ENCODE measurements around the gene IMPA2.

IMPA2 gene

DNA sequence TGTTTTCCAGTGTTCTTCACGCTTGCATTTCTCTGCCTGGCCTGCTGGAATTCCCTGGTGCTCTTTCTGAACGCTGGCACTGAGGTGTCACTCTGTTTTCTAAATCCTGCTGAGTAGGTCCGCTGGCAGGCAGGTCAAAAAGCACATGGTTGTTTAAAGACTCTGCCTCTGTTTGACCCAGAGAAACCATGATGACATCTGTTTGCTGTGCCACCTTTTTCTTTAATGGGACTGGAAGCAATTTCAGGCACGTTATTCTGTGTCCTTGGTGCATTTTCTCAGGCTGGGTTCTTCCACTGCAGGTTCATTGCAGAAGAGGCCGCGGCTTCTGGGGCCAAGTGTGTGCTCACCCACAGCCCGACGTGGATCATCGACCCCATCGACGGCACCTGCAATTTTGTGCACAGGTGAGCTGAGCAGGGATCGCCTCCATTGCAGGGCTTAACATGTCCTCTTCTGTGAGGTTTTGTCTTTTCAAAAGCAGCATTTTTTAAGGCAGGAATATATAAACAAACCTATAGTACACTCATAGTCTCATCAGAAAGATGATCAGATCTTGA lies 28.4 kb downstream of the IMPA2 start:
- no peak for DNase-seq

- DNase-seq = no peak
Observed at GRCh38 chr18:12010187-12010802, 29.0 kb downstream of the IMPA2 start.

- DNase-seq = no peak
Observed at GRCh38 chr18:12011199-12011956, 30.1 kb downstream of the IMPA2 start.

DNA sequence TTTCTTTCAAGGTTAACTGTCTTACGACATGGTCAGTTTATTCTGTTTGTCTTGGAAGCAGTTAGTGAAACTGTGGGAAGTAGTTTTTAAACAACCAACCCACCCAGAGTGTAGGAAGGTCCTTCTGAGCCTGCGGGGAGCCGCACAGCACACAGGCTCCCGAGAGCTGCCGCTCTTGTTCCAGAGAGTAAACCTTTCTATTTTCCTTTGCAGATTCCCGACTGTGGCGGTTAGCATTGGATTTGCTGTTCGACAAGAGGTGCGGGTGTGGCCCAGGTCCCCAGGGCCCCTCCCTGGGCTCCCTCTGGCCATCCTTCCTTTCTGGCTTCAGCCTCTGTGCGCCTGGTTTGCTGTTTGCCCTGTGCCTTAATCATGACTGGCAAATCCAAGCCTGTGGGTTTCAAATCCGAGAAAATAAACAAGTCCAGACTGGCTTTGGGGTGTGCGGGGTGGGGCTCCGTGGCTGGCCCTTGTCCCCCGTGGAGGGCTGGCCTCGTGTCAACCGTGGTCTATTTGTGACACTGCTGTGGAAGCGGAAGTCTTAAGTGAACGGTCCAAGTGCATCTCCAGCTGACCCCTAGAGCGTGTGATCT lies 30.7 kb downstream of the IMPA2 start:
- no peak for DNase-seq

GRCh38 chr18:12012697-12013096 lies 31.4 kb downstream of the IMPA2 start:
- DNase-seq = no peak

DNA sequence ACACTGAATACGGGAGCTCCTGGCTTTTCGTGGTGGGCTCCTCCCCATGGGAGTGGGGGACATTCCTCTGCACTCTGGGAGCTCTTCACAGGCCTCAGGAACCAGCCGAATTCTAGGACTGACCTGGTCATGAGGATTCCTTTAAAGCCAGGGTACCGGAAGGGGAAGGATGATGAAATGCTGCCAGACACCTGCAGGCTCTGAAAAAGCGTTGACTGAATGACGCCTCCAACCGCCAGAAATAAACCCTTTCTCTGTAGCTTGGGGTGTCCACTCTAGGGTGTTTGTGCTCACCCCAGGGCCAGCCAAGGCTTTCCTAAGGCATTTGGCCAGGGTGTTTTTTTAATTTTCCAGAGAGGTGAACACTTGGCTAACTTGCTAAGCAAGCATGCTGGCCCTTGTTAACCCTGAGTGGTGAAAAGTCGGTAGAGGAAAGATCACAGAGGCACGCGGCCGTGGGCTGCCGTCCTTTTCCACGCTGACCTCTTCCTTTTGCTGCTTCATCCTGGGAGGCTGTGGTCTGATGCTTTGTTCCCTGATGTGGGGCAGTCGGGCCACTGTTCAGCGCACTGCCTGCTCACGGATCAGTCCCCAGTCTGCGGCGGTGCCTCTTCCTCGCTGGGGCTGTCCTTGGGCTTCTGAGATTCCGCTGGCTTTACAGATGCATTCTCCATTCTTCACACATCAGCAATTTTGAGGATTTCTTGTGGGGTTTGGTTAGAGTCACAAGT lies 32.0 kb downstream of the IMPA2 start:
- no peak for DNase-seq

- no peak for DNase-seq
Observed at GRCh38 chr18:12014086-12014485, 32.8 kb downstream of the IMPA2 start.

- no peak for DNase-seq
Observed at GRCh38 chr18:12014521-12015415, 33.5 kb downstream of the IMPA2 start.

GRCh38 chr18:12015416-12016062 lies 34.2 kb downstream of the IMPA2 start:
- DNase-seq = no peak

- no peak for DNase-seq
Observed at GRCh38 chr18:12017081-12017480, 35.8 kb downstream of the IMPA2 start.

- no peak for DNase-seq
Observed at GRCh38 chr18:12018861-12019260, 37.6 kb downstream of the IMPA2 start.

DNA sequence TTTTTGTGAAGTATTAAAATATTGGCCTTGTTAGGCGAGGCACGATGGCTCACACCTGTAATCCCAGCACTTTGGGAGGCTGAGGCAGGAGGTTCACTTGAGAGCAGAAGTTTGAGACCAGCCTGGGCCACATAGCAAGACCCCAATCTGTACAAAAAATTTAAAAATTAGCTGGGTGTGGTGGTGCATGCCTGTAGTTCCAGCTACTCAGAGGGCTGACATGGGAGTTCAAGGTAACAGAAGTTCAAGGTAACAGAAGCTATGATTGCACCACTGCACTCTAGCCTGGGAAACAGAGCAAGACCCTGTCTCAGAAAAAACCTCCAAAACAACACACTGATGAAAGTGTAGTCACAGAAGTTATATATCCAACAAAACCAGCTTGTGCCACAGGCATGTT lies 39.8 kb downstream of the IMPA2 start:
- DNase-seq = no peak

GRCh38 chr18:12021596-12021995 lies 40.3 kb downstream of the IMPA2 start:
- DNase-seq = no peak

DNA sequence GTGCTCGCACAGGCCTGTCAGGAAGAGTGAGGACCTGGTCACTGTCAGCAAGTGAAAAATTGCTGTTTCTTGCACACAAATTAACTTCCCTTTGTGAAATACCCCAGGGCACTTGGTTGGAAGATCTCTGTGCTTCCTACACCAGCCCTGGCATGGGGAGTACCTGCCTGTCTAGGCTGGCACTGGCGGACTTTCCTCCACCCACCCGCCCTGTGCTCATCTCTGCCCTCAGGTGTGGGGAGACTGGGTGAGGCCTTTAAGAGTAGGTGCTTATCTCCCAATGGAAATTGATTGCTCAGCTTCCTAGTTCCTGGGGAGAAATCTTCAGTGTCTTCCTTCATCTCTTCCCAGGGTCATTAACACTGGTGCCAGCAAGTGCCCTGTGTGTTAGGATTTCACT lies 42.1 kb downstream of the IMPA2 start:
- DNase-seq = no peak

DNA sequence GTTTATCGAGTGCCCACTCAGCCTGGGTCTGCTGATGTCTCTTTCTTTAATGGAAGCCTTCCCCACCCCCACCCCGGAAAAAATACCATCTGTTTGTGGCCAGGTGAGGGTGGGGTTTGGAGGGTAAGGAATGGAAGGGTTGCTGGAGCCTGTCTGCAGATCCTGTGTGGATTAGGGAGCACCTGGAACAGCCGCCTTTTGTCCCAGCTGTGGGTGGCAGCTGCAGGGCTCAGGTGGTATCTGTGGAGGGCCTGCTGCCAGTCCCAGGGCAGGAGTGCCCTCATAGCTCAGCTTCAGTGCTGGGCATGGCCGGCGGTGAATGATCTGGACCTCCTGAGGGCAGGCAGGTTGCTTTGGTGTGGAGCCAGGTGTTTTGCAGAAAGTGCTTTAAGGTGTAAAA lies 45.3 kb downstream of the IMPA2 start:
- DNase-seq = no peak

- DNase-seq = no peak
Observed at GRCh38 chr18:12027046-12027445, 45.7 kb downstream of the IMPA2 start.

GRCh38 chr18:12027480-12027879 lies 46.2 kb downstream of the IMPA2 start:
- no peak for DNase-seq

DNA sequence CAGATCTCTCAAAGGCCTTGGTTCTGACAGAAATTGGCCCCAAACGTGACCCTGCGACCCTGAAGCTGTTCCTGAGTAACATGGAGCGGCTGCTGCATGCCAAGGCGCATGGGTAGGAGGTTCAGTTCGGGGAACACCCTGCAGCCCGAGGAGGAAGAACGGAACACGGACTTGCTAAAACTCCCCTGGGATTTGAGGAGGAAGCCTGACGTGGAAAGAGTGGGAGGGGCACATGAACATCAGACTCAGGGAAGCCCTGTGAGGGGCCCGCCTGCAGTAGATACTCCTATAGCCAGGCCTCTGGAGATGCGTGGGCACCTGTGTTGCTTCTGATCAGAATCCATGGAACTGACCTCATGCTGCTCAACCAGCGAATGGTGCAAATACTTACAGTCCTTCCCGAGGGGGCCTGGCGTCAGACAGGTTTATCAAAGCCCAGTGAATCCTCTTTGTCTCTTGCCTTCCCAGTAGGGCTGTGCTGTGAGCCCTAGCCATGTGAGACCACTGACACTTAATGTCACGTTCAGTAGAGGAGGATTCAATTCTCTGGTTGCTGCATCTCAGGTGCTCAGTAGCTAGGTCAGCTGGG lies 46.8 kb downstream of the IMPA2 start:
- DNase-seq = no peak

DNA sequence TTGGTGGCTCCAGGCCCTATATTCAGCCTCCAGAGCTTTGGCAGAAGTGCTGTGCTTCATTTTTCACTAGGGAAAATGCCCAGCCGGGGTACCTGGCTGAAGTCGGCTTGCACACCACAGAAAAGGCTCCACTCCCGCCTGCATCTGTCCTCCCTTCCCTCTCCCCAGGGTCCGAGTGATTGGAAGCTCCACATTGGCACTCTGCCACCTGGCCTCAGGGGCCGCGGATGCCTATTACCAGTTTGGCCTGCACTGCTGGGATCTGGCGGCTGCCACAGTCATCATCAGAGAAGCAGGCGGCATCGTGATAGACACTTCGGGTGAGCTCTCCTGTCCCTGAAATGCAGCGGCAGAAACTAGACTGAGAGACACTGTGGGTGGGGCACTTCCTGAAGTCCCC lies 47.4 kb downstream of the IMPA2 start:
- DNase-seq = no peak

GRCh38 chr18:12029786-12030584 lies 48.7 kb downstream of the IMPA2 start:
- DNase-seq = no peak

DNA sequence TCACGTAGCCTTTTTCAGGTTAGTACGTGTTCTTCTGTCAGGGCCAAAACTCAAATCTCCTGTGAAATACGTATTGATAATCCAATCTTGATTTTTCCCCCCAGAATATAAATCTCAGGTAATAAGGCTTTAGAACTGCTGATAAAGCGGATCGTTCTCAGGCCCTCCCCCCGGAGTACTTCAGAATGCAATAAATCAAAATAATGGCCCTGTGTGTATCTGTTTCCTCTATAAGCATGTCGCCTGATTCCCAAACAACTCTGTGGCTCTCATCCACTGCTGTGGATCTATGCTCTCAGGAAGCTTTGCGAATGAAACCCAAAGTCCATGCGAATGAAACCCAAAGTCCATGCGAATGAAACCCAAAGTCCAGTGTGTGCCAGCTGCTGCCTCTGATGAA lies 49.4 kb downstream of the IMPA2 start:
- no peak for DNase-seq
